B cell (primary cell): ENCODE data around the gene GSKIP. TPM values are rescaled to one million over a fixed set of nuclear protein-coding genes. Genes with fewer than 3 reads are reported as not detected.

Experiments used
- ATAC-seq: fragments of 200-7000 bp; cut with Tn5 transposase; one replicate; pipeline ENCODE4 v1.10.0; 2021; ENCODE audit warnings: low read depth, mild to moderate bottlenecking, moderate number of reproducible peaks, moderate library complexity
- CTCF ChIA-PET: fragments of 350-600 bp; sonication (Branson Sonifier 250); formaldehyde crosslinking; loops from one replicate; lab custom pipeline; 2021; ENCODE audit warnings: antibody characterized with exemption, inconsistent platforms; lab: Charles Lee
- POLR2A ChIA-PET: fragments of 350-600 bp; sonication (Branson Sonifier 250); formaldehyde crosslinking; loops from one replicate; lab custom pipeline; 2021; ENCODE audit warnings: antibody characterized with exemption; lab: Charles Lee
- DNase-seq: peaks from one replicate; pipeline ENCODE4 v3.0.0; 2013
- H2AFZ ChIP-seq: 2 replicates; pipeline ENCODE4 v1.6.1; 2012; ENCODE audit warnings: mild to moderate bottlenecking, low read depth, low read length; ENCODE audit not compliant: insufficient read depth, poor library complexity, severe bottlenecking
- H3K27ac ChIP-seq, 2 donors: 1 replicate in 1 of 2; 2 replicates in 1 of 2; pipeline ENCODE4 v1.5.1; 2012 to 2013; ENCODE audit warnings: low read length in 2 of 2, mild to moderate bottlenecking in 2 of 2, moderate library complexity in 1 of 2
- H3K27me3 ChIP-seq, 4 experiments: fragments of 200-600 bp in 1 of 4; sonication (generic) in 1 of 4; replicated peaks in 1 of 4; 1 replicate in 2 of 4; 2 replicates in 2 of 4; pipeline versions ENCODE4 v1.6.1 to v1.7.0; 2013 to 2016; ENCODE audit warnings: low read length in 3 of 4, mild to moderate bottlenecking in 2 of 4, mixed read lengths in 1 of 4, moderate library complexity in 1 of 4; ENCODE audit not compliant: insufficient read depth in 4 of 4, control insufficient read depth in 3 of 4; ENCODE audit errors: control extremely low read depth in 1 of 4
- H3K36me3 ChIP-seq, 2 experiments: replicated peaks in 1 of 2; 1 replicate in 1 of 2; 2 replicates in 1 of 2; pipeline versions ENCODE4 v1.6.1 to v1.7.1; 2013; ENCODE audit warnings: low read length in 1 of 2; ENCODE audit not compliant: insufficient read depth in 2 of 2, control insufficient read depth in 1 of 2; ENCODE audit errors: control extremely low read depth in 1 of 2, extremely low read depth in 1 of 2
- H3K4me1 ChIP-seq, 2 donors: fragments of 200-600 bp in 1 of 2; sonication (generic) in 1 of 2; 1 replicate in 1 of 2; 2 replicates in 1 of 2; pipeline versions ENCODE4 v1.5.1 to v1.6.1; 2013 to 2017; ENCODE audit warnings: low read length in 2 of 2; ENCODE audit not compliant: control insufficient read depth in 2 of 2, insufficient read depth in 2 of 2
- H3K4me2 ChIP-seq: replicated peaks from 2 replicates; pipeline ENCODE3; 2012; ENCODE audit warnings: mild to moderate bottlenecking, low read depth, low read length; ENCODE audit not compliant: poor library complexity, severe bottlenecking
- H3K4me3 ChIP-seq, 5 experiments: fragments of 200-600 bp in 1 of 5; sonication (generic) in 1 of 5; 1 replicate in 3 of 5; 2 replicates in 2 of 5; pipeline versions ENCODE4 v1.5.1 to v1.7.0; 2011 to 2016; ENCODE audit warnings: low read length in 4 of 5, mild to moderate bottlenecking in 4 of 5, low read depth in 2 of 5, control low read depth in 1 of 5, moderate library complexity in 1 of 5; ENCODE audit not compliant: insufficient read depth in 1 of 5; ENCODE audit errors: control extremely low read depth in 1 of 5, extremely low read depth in 1 of 5
- H3K79me2 ChIP-seq: fragments of 200-600 bp; sonication (generic); one replicate; pipeline ENCODE4 v1.6.0; 2016; ENCODE audit warnings: low read length; ENCODE audit not compliant: control insufficient read depth, insufficient read depth
- H3K9ac ChIP-seq: fragments of 200-600 bp; sonication (generic); 2 replicates; pipeline ENCODE4 v1.6.1; 2017; ENCODE audit warnings: mild to moderate bottlenecking, low read length, moderate library complexity
- H3K9me3 ChIP-seq, 3 donors: one replicate each; pipeline versions ENCODE4 v1.6.1 to v1.7.1; 2013; ENCODE audit warnings: low read length in 2 of 3; ENCODE audit not compliant: control insufficient read depth in 2 of 3, insufficient read depth in 1 of 3; ENCODE audit errors: control extremely low read depth in 1 of 3
- H4K20me1 ChIP-seq: 2 replicates; pipeline ENCODE4 v1.6.0; 2012; ENCODE audit warnings: mild to moderate bottlenecking, low read length; ENCODE audit not compliant: insufficient read depth, control insufficient read depth, poor library complexity, severe bottlenecking
- H3K27ac Mint-ChIP-seq: one replicate; pipeline ENCODE4 v1.8.0; 2021; ENCODE audit warnings: mixed read lengths
- H3K27me3 Mint-ChIP-seq: one replicate; pipeline ENCODE4 v1.8.0; 2021; ENCODE audit warnings: mixed read lengths
- H3K4me1 Mint-ChIP-seq: one replicate; pipeline ENCODE4 v1.8.0; 2021; ENCODE audit warnings: mixed read lengths
- H3K4me3 Mint-ChIP-seq: one replicate; pipeline ENCODE4 v1.8.0; 2021; ENCODE audit warnings: mixed read lengths
- H3K9me3 Mint-ChIP-seq: one replicate; pipeline ENCODE4 v1.8.0; 2022; ENCODE audit warnings: mixed read lengths; ENCODE audit not compliant: insufficient read depth
- CTCF ChIP-seq: fragments of 200-600 bp; IDR thresholded peaks from one replicate; pipeline ENCODE4 v1.8.0; 2022; ENCODE audit warnings: antibody characterized with exemption, mild to moderate bottlenecking
- EZH2 ChIP-seq: IDR thresholded peaks from 2 replicates; pipeline ENCODE4 v1.6.1; 2012; ENCODE audit warnings: borderline replicate concordance, low read depth, mild to moderate bottlenecking, moderate library complexity, low read length; ENCODE audit not compliant: insufficient read depth, poor library complexity, severe bottlenecking
- WGBS: methylation state at CpG from one replicate; pipeline ENCODE4 v1.1.5; 2013; ENCODE audit warnings: missing lambda C conversion rate; ENCODE audit not compliant: insufficient coverage; 5-methylcytosine and 5-hydroxymethylcytosine counted together
- intact Hi-C: fragments of 100-400 bp; cut with micrococcal nuclease; formaldehyde crosslinking; loops from one replicate; pipeline ENCODE4 v1.10.0; 2022
- polyA plus RNA-seq: library from polyadenylated mRNA; depleted of rRNA; stranded (reverse); fragments of >200 nt; gene quantifications from 2 replicates; pipeline ENCODE4 v1.2.3, GENCODE V29; 2012
- total RNA-seq, 2 donors: library from RNA; stranded (reverse); fragments of 120-200 nt in 1 of 2; gene quantifications; 1 replicate in 1 of 2; 2 replicates in 1 of 2; pipeline versions ENCODE4 v1.2.3 to v1.2.4, GENCODE V29; 2013 to 2022

Gene GSKIP
- total and polyA plus RNA-seq, 2 donors (not counting 1 experiment from before 2014, with no cell fraction given), result 5.7 to 15.8 TPM

- ChIA-PET CTCF (interaction anchor here (2.0 kb wide), 1 partner anchor 120 kb away, joined by 9 read pairs; no protein-coding TSS in a partner anchor), POLR2A (no interaction called here)
- intact Hi-C loops, result no loop called here
- H3K4me1 ChIP-seq, result no peaks in the 10 kb centered on the region
- DNase-seq (no peak), ATAC-seq (no peak)
- H3K9ac ChIP-seq, result no peak overlapping the region
- no peak overlapping the region for H3K4me3 ChIP-seq
- no peaks in the 10 kb centered on the region for H3K36me3 ChIP-seq
- Mint-ChIP-seq H3K4me3 (no peak overlapping the region), H3K27ac (no peak overlapping the region), H3K4me1 (no peaks in the 10 kb centered on the region), H3K9me3 (no peaks in the 10 kb centered on the region), H3K27me3 (peaks cover 12% of the 10 kb centered on the region)
- no peak for TF ChIP-seq EZH2
- no peaks in the 10 kb centered on the region for H3K9me3 ChIP-seq
- H2AFZ ChIP-seq, result no peak overlapping the region
- H3K27me3 ChIP-seq, result no peaks in the 10 kb centered on the region
- no peaks in the 10 kb centered on the region for H3K79me2 ChIP-seq
- no peaks in the 10 kb centered on the region for H4K20me1 ChIP-seq
- no peak overlapping the region for H3K4me2 ChIP-seq
- WGBS, result 100% methylated on average over 1 of the region's 2 CpGs
- H3K27ac ChIP-seq, result no peak overlapping the region
These were observed 53.9 kb downstream of the GSKIP start for GRCh38 chr14:96417254-96417653.

- WGBS, result 71% methylated on average over 1 of the region's 4 CpGs
- no peak for DNase-seq
- CTCF ChIA-PET, result interaction anchor here (2.0 kb wide), 1 partner anchor 121 kb away, joined by 9 read pairs; no protein-coding TSS in a partner anchor
These were observed 54.7 kb downstream of the GSKIP start for GRCh38 chr14:96418075-96418474.

More at GRCh38 chr14:96418075-96418474, 54.7 kb downstream of the GSKIP start:
- Histone ChIP-seq H3K9ac (no peak overlapping the region), H3K79me2 (no peaks in the 10 kb centered on the region), H3K4me3 (no peak overlapping the region), H3K27me3 (no peaks in the 10 kb centered on the region), H3K4me2 (no peak overlapping the region), H3K27ac (no peak overlapping the region), H3K9me3 (no peaks in the 10 kb centered on the region), H3K4me1 (no peaks in the 10 kb centered on the region), H4K20me1 (no peaks in the 10 kb centered on the region), H3K36me3 (no peaks in the 10 kb centered on the region), H2AFZ (no peak overlapping the region)
- POLR2A ChIA-PET, result no interaction called here
- no peak for ATAC-seq
- intact Hi-C loops, result no loop called here
- Mint-ChIP-seq H3K9me3 (no peaks in the 10 kb centered on the region), H3K4me3 (no peak overlapping the region), H3K27ac (no peak overlapping the region), H3K4me1 (no peaks in the 10 kb centered on the region), H3K27me3 (peaks cover 12% of the 10 kb centered on the region)
- TF ChIP-seq CTCF (no peak), EZH2 (no peak)
